ENCODE data around the gene FGF14. TPM values are rescaled to one million over a fixed set of nuclear protein-coding genes. Genes with fewer than 3 reads are reported as not detected.

Gene FGF14
- total RNA-seq, 4 donors from 2014 or later, result 0.04 to 1.4 (median 0.38) TPM

DNA sequence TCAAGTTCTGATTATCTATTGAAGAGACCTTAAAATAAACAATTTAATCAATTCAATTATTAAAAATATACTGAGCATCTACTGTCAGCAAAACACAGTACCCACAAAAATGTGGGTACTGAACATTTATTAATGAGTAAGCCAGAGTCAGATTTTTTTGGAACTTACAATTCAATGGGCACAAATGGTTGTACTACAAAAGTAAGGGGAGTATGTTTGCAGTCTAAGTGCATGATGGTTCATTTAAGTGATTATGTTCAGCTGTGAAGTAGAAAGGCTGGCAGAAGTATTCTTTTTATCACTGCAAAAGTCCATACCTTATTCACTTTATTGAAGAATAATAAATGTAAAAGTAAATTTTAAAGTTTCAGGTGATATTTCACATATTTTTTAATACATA is 27.6 kb downstream of the FGF14 start:
- no peaks in the 10 kb centered on the region for H3K36me3 ChIP-seq
- intact Hi-C loops (cut with DNase I), result no loop called here
- H3K27ac ChIP-seq, result no peak overlapping the region
- no peak for DNase-seq
- H3K4me1 ChIP-seq, result no peaks in the 10 kb centered on the region
- TF ChIP-seq POLR2A (IDR thresholded peaks at IDR 0.05), result no peak
- TF ChIP-seq, protein P1, sequence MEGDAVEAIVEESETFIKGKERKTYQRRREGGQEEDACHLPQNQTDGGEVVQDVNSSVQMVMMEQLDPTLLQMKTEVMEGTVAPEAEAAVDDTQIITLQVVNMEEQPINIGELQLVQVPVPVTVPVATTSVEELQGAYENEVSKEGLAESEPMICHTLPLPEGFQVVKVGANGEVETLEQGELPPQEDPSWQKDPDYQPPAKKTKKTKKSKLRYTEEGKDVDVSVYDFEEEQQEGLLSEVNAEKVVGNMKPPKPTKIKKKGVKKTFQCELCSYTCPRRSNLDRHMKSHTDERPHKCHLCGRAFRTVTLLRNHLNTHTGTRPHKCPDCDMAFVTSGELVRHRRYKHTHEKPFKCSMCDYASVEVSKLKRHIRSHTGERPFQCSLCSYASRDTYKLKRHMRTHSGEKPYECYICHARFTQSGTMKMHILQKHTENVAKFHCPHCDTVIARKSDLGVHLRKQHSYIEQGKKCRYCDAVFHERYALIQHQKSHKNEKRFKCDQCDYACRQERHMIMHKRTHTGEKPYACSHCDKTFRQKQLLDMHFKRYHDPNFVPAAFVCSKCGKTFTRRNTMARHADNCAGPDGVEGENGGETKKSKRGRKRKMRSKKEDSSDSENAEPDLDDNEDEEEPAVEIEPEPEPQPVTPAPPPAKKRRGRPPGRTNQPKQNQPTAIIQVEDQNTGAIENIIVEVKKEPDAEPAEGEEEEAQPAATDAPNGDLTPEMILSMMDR (IDR thresholded peaks at IDR 0.05), result no peak
- no peaks in the 10 kb centered on the region for H3K27me3 ChIP-seq
- H3K9me3 ChIP-seq, result no peaks in the 10 kb centered on the region
- H3K4me3 ChIP-seq (replicated peaks in 1 of 3), result no peak overlapping the region

DNA sequence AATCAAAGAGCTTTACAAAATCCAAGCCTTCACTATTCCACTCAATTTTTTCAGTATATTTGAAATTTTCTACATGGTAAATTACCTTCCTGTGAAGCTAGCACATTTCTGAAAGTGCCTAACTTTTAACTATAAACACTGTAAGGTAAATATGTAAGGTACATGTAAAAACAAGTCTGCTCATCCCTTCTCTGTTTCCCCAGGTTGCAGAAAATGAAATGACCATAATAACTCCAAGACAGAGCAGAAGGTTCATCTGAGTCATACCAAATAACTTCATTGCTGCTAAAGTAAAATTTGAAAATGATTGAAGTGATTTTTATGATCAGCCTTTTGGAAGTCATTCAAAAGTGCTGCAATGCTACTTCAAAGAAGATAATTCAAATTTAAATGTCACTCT is 28.6 kb downstream of the FGF14 start:
- no peak overlapping the region for H3K27ac ChIP-seq
- no peaks in the 10 kb centered on the region for H3K27me3 ChIP-seq
- intact Hi-C loops (cut with DNase I), result no loop called here
- no peaks in the 10 kb centered on the region for H3K9me3 ChIP-seq
- TF ChIP-seq, protein P1 (IDR thresholded peaks at IDR 0.05), result no peak
- TF ChIP-seq POLR2A (IDR thresholded peaks at IDR 0.05), result no peak
- no peak overlapping the region for H3K4me3 ChIP-seq (replicated peaks in 1 of 3)
- H3K36me3 ChIP-seq, result no peaks in the 10 kb centered on the region
- no peaks in the 10 kb centered on the region for H3K4me1 ChIP-seq
- no peak for DNase-seq

DNA sequence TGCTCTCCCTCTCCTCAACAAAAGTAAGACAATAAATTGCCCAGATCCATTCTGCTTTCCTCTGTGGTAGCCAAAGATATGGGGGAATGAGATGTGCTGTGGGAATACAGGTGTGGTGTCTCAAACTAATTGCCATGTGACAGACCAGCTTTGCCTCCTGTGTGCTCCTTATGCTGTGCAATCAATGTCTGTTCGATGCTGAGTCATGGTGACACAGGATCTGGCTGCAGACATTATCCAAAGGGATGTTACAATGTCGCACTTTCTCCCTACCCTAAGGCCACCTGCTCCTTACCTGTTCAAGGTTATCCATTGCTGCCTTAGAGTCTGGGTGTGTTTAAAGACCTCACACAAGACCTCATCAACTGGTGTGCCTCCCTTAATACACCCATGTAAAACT is 32.5 kb downstream of the FGF14 start:
- Histone ChIP-seq H3K36me3 (no peaks in the 10 kb centered on the region), H3K27me3 (no peaks in the 10 kb centered on the region), H3K27ac (no peak overlapping the region), H3K9me3 (no peaks in the 10 kb centered on the region), H3K4me1 (no peaks in the 10 kb centered on the region), H3K4me3 (replicated peaks in 1 of 3) (no peak overlapping the region)
- DNase-seq, result no peak
- 82 to 84% methylated on average over 2 of the region's 2 CpGs for whole genome bisulfite sequencing, 2 donors
- intact Hi-C loops (cut with DNase I), result no loop called here
- TF ChIP-seq POLR2A (IDR thresholded peaks at IDR 0.05), result no peak
- TF ChIP-seq, protein P1 (IDR thresholded peaks at IDR 0.05), result no peak

DNA sequence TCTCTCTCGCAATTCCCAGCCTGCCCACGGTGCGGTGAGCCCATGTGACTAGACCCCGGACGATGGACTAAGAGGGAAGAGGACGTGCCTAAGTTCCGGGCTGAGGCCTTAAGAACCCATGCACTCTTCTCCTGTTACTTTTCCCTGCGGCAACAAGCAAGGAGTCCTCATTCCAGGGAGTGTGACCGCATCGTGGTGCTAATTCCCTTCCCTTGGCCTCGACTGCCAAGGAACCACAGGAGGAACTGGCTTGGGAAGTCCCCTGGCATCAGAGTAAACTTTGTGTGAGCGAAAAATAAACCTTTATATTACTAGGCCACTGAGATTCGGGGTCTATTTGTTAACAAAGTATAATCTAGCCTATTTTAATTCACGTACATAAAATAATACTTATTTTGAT is 34.0 kb downstream of the FGF14 start:
- intact Hi-C loops (cut with DNase I), result no loop called here
- WGBS, 2 donors, result 92 to 93% methylated on average over 14 of the region's 14 CpGs
- Histone ChIP-seq H3K4me1 (no peaks in the 10 kb centered on the region), H3K27me3 (no peaks in the 10 kb centered on the region), H3K4me3 (replicated peaks in 1 of 3) (no peak overlapping the region), H3K9me3 (no peaks in the 10 kb centered on the region), H3K36me3 (no peaks in the 10 kb centered on the region), H3K27ac (no peak overlapping the region)
- TF ChIP-seq, protein P1 (IDR thresholded peaks at IDR 0.05), result no peak
- no peak for TF ChIP-seq POLR2A (IDR thresholded peaks at IDR 0.05)
- DNase-seq, result no peak

DNA sequence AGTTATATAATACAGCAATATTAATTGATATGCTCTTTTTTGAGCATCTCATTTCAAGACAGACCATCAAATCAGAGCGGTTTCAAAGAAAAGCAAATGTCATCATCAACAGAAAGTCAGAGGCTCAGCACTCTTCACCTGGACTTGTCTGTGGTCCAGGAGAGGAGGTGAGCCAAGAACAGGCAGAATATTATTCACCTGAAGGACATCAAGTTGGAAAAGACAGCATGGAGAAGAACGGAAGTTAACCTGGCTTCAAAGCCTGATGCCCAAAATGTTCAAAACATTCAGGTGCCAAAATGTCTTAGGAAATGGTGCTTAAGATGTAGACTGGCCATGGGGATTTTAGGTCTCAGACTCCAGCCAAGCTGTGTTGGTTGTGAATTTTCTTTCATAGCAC is 40.7 kb downstream of the FGF14 start:
- intact Hi-C loops (cut with DNase I), result no loop called here
- no peaks in the 10 kb centered on the region for H3K9me3 ChIP-seq
- no peaks in the 10 kb centered on the region for H3K27me3 ChIP-seq
- H3K36me3 ChIP-seq, result no peaks in the 10 kb centered on the region
- H3K4me3 ChIP-seq (replicated peaks in 1 of 3), result no peak overlapping the region
- TF ChIP-seq, protein P1 (IDR thresholded peaks at IDR 0.05), result no peak
- TF ChIP-seq POLR2A (IDR thresholded peaks at IDR 0.05), result no peak
- H3K27ac ChIP-seq, result no peak overlapping the region
- WGBS, 2 donors, result 89 to 100% methylated on average over 2 of the region's 2 CpGs
- H3K4me1 ChIP-seq, result no peaks in the 10 kb centered on the region
- DNase-seq, result no peak
